Measurements from ENCODE around the gene PID1.

The PID1 gene

GRCh38 chr2:229126066-229126465, 145.0 kb downstream of the PID1 start:
- no peaks in the 10 kb centered on the region for H3K9me3 ChIP-seq (ENCODE audit: control insufficient read depth, insufficient read depth, low read depth, low read length)
- H3K36me3 ChIP-seq (ENCODE audit: control insufficient read depth, insufficient read depth, low read length): no peaks in the 10 kb centered on the region
- no peaks in the 10 kb centered on the region for H3K4me1 ChIP-seq (ENCODE audit: control insufficient read depth, insufficient read depth, low read length)
- no peaks in the 10 kb centered on the region for H3K27me3 ChIP-seq (ENCODE audit: control insufficient read depth, insufficient read depth, low read length)
- no peak overlapping the region for H3K9ac ChIP-seq (ENCODE audit: low read length)
- H3K27ac ChIP-seq (ENCODE audit: low read depth, low read length): no peak overlapping the region
- H3K4me3 ChIP-seq (ENCODE audit: low read depth, low read length): no peak overlapping the region

GRCh38 chr2:229124136-229124535, 147.0 kb downstream of the PID1 start:
- no peak overlapping the region for H3K4me3 ChIP-seq (ENCODE audit: low read depth, low read length)
- no peaks in the 10 kb centered on the region for H3K27me3 ChIP-seq (ENCODE audit: control insufficient read depth, insufficient read depth, low read length)
- H3K9ac ChIP-seq (ENCODE audit: low read length): no peak overlapping the region
- no peaks in the 10 kb centered on the region for H3K4me1 ChIP-seq (ENCODE audit: control insufficient read depth, insufficient read depth, low read length)
- no peaks in the 10 kb centered on the region for H3K36me3 ChIP-seq (ENCODE audit: control insufficient read depth, insufficient read depth, low read length)
- H3K27ac ChIP-seq (ENCODE audit: low read depth, low read length): no peak overlapping the region
- no peaks in the 10 kb centered on the region for H3K9me3 ChIP-seq (ENCODE audit: control insufficient read depth, insufficient read depth, low read depth, low read length)

- H3K4me1 ChIP-seq (ENCODE audit: control insufficient read depth, insufficient read depth, low read length): no peaks in the 10 kb centered on the region
- H3K9ac ChIP-seq (ENCODE audit: low read length): no peak overlapping the region
- H3K27me3 ChIP-seq (ENCODE audit: control insufficient read depth, insufficient read depth, low read length): no peaks in the 10 kb centered on the region
- no peak overlapping the region for H3K4me3 ChIP-seq (ENCODE audit: low read depth, low read length)
- no peak overlapping the region for H3K27ac ChIP-seq (ENCODE audit: low read depth, low read length)
- H3K9me3 ChIP-seq (ENCODE audit: control insufficient read depth, insufficient read depth, low read depth, low read length): no peaks in the 10 kb centered on the region
- H3K36me3 ChIP-seq (ENCODE audit: control insufficient read depth, insufficient read depth, low read length): no peaks in the 10 kb centered on the region
Measured at GRCh38 chr2:229118927-229119326, 152.2 kb downstream of the PID1 start.

GRCh38 chr2:229118336-229118735, 152.8 kb downstream of the PID1 start:
- Histone ChIP-seq H3K27me3 (ENCODE audit: control insufficient read depth, insufficient read depth, low read length) (no peaks in the 10 kb centered on the region), H3K27ac (ENCODE audit: low read depth, low read length) (no peak overlapping the region), H3K4me3 (ENCODE audit: low read depth, low read length) (no peak overlapping the region), H3K9ac (ENCODE audit: low read length) (no peak overlapping the region), H3K36me3 (ENCODE audit: control insufficient read depth, insufficient read depth, low read length) (no peaks in the 10 kb centered on the region), H3K9me3 (ENCODE audit: control insufficient read depth, insufficient read depth, low read depth, low read length) (no peaks in the 10 kb centered on the region), H3K4me1 (ENCODE audit: control insufficient read depth, insufficient read depth, low read length) (no peaks in the 10 kb centered on the region)

- Histone ChIP-seq H3K27ac (ENCODE audit: low read depth, low read length) (no peak overlapping the region), H3K27me3 (ENCODE audit: control insufficient read depth, insufficient read depth, low read length) (no peaks in the 10 kb centered on the region), H3K9me3 (ENCODE audit: control insufficient read depth, insufficient read depth, low read depth, low read length) (no peaks in the 10 kb centered on the region), H3K4me3 (ENCODE audit: low read depth, low read length) (no peak overlapping the region), H3K36me3 (ENCODE audit: control insufficient read depth, insufficient read depth, low read length) (no peaks in the 10 kb centered on the region), H3K4me1 (ENCODE audit: control insufficient read depth, insufficient read depth, low read length) (no peaks in the 10 kb centered on the region), H3K9ac (ENCODE audit: low read length) (no peak overlapping the region)
Measured at GRCh38 chr2:229111744-229112143, 159.3 kb downstream of the PID1 start.

- Histone ChIP-seq H3K9me3 (ENCODE audit: control insufficient read depth, insufficient read depth, low read depth, low read length) (no peaks in the 10 kb centered on the region), H3K36me3 (ENCODE audit: control insufficient read depth, insufficient read depth, low read length) (no peaks in the 10 kb centered on the region), H3K4me3 (ENCODE audit: low read depth, low read length) (no peak overlapping the region), H3K27me3 (ENCODE audit: control insufficient read depth, insufficient read depth, low read length) (no peaks in the 10 kb centered on the region), H3K27ac (ENCODE audit: low read depth, low read length) (no peak overlapping the region), H3K9ac (ENCODE audit: low read length) (no peak overlapping the region), H3K4me1 (ENCODE audit: control insufficient read depth, insufficient read depth, low read length) (no peaks in the 10 kb centered on the region)
Measured at GRCh38 chr2:229109195-229109594, 161.9 kb downstream of the PID1 start.

GRCh38 chr2:229107601-229108000, 163.5 kb downstream of the PID1 start:
- no peaks in the 10 kb centered on the region for H3K27me3 ChIP-seq (ENCODE audit: control insufficient read depth, insufficient read depth, low read length)
- H3K9me3 ChIP-seq (ENCODE audit: control insufficient read depth, insufficient read depth, low read depth, low read length): no peaks in the 10 kb centered on the region
- no peak overlapping the region for H3K4me3 ChIP-seq (ENCODE audit: low read depth, low read length)
- H3K4me1 ChIP-seq (ENCODE audit: control insufficient read depth, insufficient read depth, low read length): no peaks in the 10 kb centered on the region
- H3K9ac ChIP-seq (ENCODE audit: low read length): no peak overlapping the region
- H3K36me3 ChIP-seq (ENCODE audit: control insufficient read depth, insufficient read depth, low read length): no peaks in the 10 kb centered on the region
- no peak overlapping the region for H3K27ac ChIP-seq (ENCODE audit: low read depth, low read length)

GRCh38 chr2:229104974-229105387, 166.1 kb downstream of the PID1 start:
- no peaks in the 10 kb centered on the region for H3K4me1 ChIP-seq (ENCODE audit: control insufficient read depth, insufficient read depth, low read length)
- no peak overlapping the region for H3K27ac ChIP-seq (ENCODE audit: low read depth, low read length)
- H3K9me3 ChIP-seq (ENCODE audit: control insufficient read depth, insufficient read depth, low read depth, low read length): no peaks in the 10 kb centered on the region
- H3K4me3 ChIP-seq (ENCODE audit: low read depth, low read length): no peak overlapping the region
- no peaks in the 10 kb centered on the region for H3K36me3 ChIP-seq (ENCODE audit: control insufficient read depth, insufficient read depth, low read length)
- no peak overlapping the region for H3K9ac ChIP-seq (ENCODE audit: low read length)
- no peaks in the 10 kb centered on the region for H3K27me3 ChIP-seq (ENCODE audit: control insufficient read depth, insufficient read depth, low read length)

GRCh38 chr2:229104025-229104424, 167.1 kb downstream of the PID1 start:
- no peaks in the 10 kb centered on the region for H3K27me3 ChIP-seq (ENCODE audit: control insufficient read depth, insufficient read depth, low read length)
- H3K36me3 ChIP-seq (ENCODE audit: control insufficient read depth, insufficient read depth, low read length): no peaks in the 10 kb centered on the region
- no peaks in the 10 kb centered on the region for H3K9me3 ChIP-seq (ENCODE audit: control insufficient read depth, insufficient read depth, low read depth, low read length)
- no peak overlapping the region for H3K9ac ChIP-seq (ENCODE audit: low read length)
- no peak overlapping the region for H3K4me3 ChIP-seq (ENCODE audit: low read depth, low read length)
- H3K27ac ChIP-seq (ENCODE audit: low read depth, low read length): no peak overlapping the region
- no peaks in the 10 kb centered on the region for H3K4me1 ChIP-seq (ENCODE audit: control insufficient read depth, insufficient read depth, low read length)

- Histone ChIP-seq H3K4me1 (ENCODE audit: control insufficient read depth, insufficient read depth, low read length) (no peaks in the 10 kb centered on the region), H3K9me3 (ENCODE audit: control insufficient read depth, insufficient read depth, low read depth, low read length) (no peaks in the 10 kb centered on the region), H3K9ac (ENCODE audit: low read length) (no peak overlapping the region), H3K4me3 (ENCODE audit: low read depth, low read length) (no peak overlapping the region), H3K27me3 (ENCODE audit: control insufficient read depth, insufficient read depth, low read length) (no peaks in the 10 kb centered on the region), H3K36me3 (ENCODE audit: control insufficient read depth, insufficient read depth, low read length) (no peaks in the 10 kb centered on the region), H3K27ac (ENCODE audit: low read depth, low read length) (no peak overlapping the region)
Measured at GRCh38 chr2:229101314-229101713, 169.8 kb downstream of the PID1 start.

- Histone ChIP-seq H3K27me3 (ENCODE audit: control insufficient read depth, insufficient read depth, low read length) (no peaks in the 10 kb centered on the region), H3K4me3 (ENCODE audit: low read depth, low read length) (no peak overlapping the region), H3K9me3 (ENCODE audit: control insufficient read depth, insufficient read depth, low read depth, low read length) (no peaks in the 10 kb centered on the region), H3K27ac (ENCODE audit: low read depth, low read length) (no peak overlapping the region), H3K9ac (ENCODE audit: low read length) (no peak overlapping the region), H3K4me1 (ENCODE audit: control insufficient read depth, insufficient read depth, low read length) (no peaks in the 10 kb centered on the region), H3K36me3 (ENCODE audit: control insufficient read depth, insufficient read depth, low read length) (no peaks in the 10 kb centered on the region)
Measured at GRCh38 chr2:229099231-229099630, 171.9 kb downstream of the PID1 start.

GRCh38 chr2:229098801-229099200, 172.3 kb downstream of the PID1 start:
- Histone ChIP-seq H3K27ac (ENCODE audit: low read depth, low read length) (no peak overlapping the region), H3K9me3 (ENCODE audit: control insufficient read depth, insufficient read depth, low read depth, low read length) (no peaks in the 10 kb centered on the region), H3K27me3 (ENCODE audit: control insufficient read depth, insufficient read depth, low read length) (no peaks in the 10 kb centered on the region), H3K4me1 (ENCODE audit: control insufficient read depth, insufficient read depth, low read length) (no peaks in the 10 kb centered on the region), H3K36me3 (ENCODE audit: control insufficient read depth, insufficient read depth, low read length) (no peaks in the 10 kb centered on the region), H3K9ac (ENCODE audit: low read length) (no peak overlapping the region), H3K4me3 (ENCODE audit: low read depth, low read length) (no peak overlapping the region)
